HFFc6 (cell line): ENCODE results near the gene ROBO1. TPM values are rescaled to one million over a fixed set of nuclear protein-coding genes. Genes with fewer than 3 reads are reported as not detected.
"Not testable (repeated sequence)": the region's sequence is repeated elsewhere in the genome, so short reads cannot be mapped to it uniquely, and the experiment has no call there.

Source experiments
- DNase-seq: peaks from one replicate; pipeline ENCODE4 v3.0.0-alpha.2; 2018
- H3K27ac Mint-ChIP-seq: 2 replicates; pipeline ENCODE4 v1.8.0; 2020; ENCODE audit warnings: mild to moderate bottlenecking, mixed read lengths
- H3K27me3 Mint-ChIP-seq: 2 replicates; pipeline ENCODE4 v1.8.0; 2021; ENCODE audit warnings: mild to moderate bottlenecking, moderate library complexity, mixed read lengths; ENCODE audit not compliant: insufficient read depth
- H3K36me3 Mint-ChIP-seq: 2 replicates; pipeline ENCODE4 v1.8.0; 2021; ENCODE audit warnings: low read depth, mixed read lengths
- H3K4me1 Mint-ChIP-seq: 2 replicates; pipeline ENCODE4 v1.8.0; 2020; ENCODE audit warnings: low read depth, mixed read lengths
- H3K4me3 Mint-ChIP-seq: 2 replicates; pipeline ENCODE4 v1.8.0; 2020; ENCODE audit warnings: mild to moderate bottlenecking, moderate library complexity, mixed read lengths
- H3K9me3 Mint-ChIP-seq: 2 replicates; pipeline ENCODE4 v1.8.0; 2020; ENCODE audit warnings: mild to moderate bottlenecking, mixed read lengths
- CTCF ChIP-seq: fragments of 200-600 bp; sonication (generic); IDR thresholded peaks from 2 replicates; pipeline ENCODE4 v1.5.0; 2021; ENCODE audit warnings: antibody characterized with exemption, mild to moderate bottlenecking
- total RNA-seq, 6 experiments: library from RNA; stranded (reverse); fragmentation: NEBNext Ultra II Directional; extraction: Animal tissue kit (Norgen Biotek cat#: 25700); gene quantifications; 2 replicates in 1 of 6; 3 replicates in 5 of 6; pipeline ENCODE4 v1.2.3, GENCODE V29; 2021

The ROBO1 gene
- total RNA-seq, 6 experiments from 2014 or later: 38.7 to 51.3 (median 41.7) TPM

- H3K27ac Mint-ChIP-seq: no peak overlapping the region
- H3K36me3 Mint-ChIP-seq: no peaks in the 10 kb centered on the region
- no peak overlapping the region for H3K4me3 Mint-ChIP-seq
- no peak for DNase-seq
- TF ChIP-seq CTCF: no peak
- H3K9me3 Mint-ChIP-seq: no peaks in the 10 kb centered on the region; the same call in 1 of the 2 replicates
- peaks cover 2% of the 10 kb centered on the region; the same call in 1 of the 2 replicates for H3K27me3 Mint-ChIP-seq
- H3K4me1 Mint-ChIP-seq: no peaks in the 10 kb centered on the region
These were observed 450.0 kb downstream of the ROBO1 start for GRCh38 chr3:79317551-79318518.

DNA sequence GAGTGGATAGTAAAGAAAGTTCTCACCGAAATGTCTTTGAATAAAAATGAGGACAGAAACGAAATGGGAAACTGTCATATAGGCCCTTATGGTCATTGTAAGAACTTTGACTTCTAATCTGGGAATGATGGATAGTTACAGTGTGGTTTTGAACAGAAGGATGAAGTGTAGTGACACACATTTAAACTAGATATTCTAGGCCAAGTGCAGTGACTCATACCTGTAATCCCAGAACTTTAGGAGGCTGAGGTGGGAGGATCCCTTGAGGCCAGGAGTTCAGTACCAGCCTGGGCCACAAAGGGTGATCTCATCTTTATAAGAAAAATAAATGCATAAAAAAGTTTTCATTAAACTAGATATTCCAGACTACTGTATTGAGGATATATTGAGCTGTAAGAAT, 452.8 kb downstream of the ROBO1 start:
- H3K4me3 Mint-ChIP-seq: no peak overlapping the region
- no peak for DNase-seq
- no peak overlapping the region for H3K27ac Mint-ChIP-seq
- H3K4me1 Mint-ChIP-seq: no peaks in the 10 kb centered on the region
- peaks cover 2% of the 10 kb centered on the region; the same call in 1 of the 2 replicates for H3K27me3 Mint-ChIP-seq
- TF ChIP-seq CTCF: no peak
- H3K9me3 Mint-ChIP-seq: no peaks in the 10 kb centered on the region; the same call in 1 of the 2 replicates
- H3K36me3 Mint-ChIP-seq: no peaks in the 10 kb centered on the region

GRCh38 chr3:79314544-79314943, 453.3 kb downstream of the ROBO1 start:
- TF ChIP-seq CTCF: no peak
- Mint-ChIP-seq H3K36me3 (no peaks in the 10 kb centered on the region), H3K9me3 (no peaks in the 10 kb centered on the region; the same call in 1 of the 2 replicates), H3K27ac (no peak overlapping the region), H3K27me3 (peaks cover 2% of the 10 kb centered on the region; the same call in 1 of the 2 replicates), H3K4me1 (no peaks in the 10 kb centered on the region), H3K4me3 (no peak overlapping the region)
- DNase-seq: no peak

DNA sequence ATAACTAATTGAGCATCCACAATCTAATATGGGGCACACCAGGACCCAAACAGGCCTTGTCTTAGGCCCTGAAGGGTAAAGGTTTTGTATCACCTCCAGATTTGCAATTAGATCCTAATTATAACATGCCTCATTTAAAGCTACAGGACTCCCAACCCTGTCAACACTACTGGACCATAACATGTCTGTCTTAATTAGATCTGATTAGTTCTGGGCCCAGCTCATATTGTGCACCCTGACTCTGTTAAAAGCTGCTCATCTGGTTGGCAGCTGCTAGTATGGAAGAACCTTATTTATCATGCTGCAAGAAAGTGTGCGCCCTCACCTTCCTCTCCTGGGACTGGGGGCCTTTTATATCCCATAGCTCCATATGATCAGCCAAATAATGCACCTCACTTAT, 457.8 kb downstream of the ROBO1 start:
- no peaks in the 10 kb centered on the region for H3K36me3 Mint-ChIP-seq
- no peaks in the 10 kb centered on the region; the same call in 1 of the 2 replicates for H3K9me3 Mint-ChIP-seq
- no peak for DNase-seq
- H3K27ac Mint-ChIP-seq: no peak overlapping the region
- H3K27me3 Mint-ChIP-seq: peaks cover under 1% of the 10 kb centered on the region; the same call in 1 of the 2 replicates
- no peak overlapping the region for H3K4me3 Mint-ChIP-seq
- TF ChIP-seq CTCF: no peak
- no peaks in the 10 kb centered on the region for H3K4me1 Mint-ChIP-seq

- no peak for TF ChIP-seq CTCF
- H3K36me3 Mint-ChIP-seq: no peaks in the 10 kb centered on the region
- no peaks in the 10 kb centered on the region for H3K4me1 Mint-ChIP-seq
- no peak overlapping the region for H3K4me3 Mint-ChIP-seq
- no peaks in the 10 kb centered on the region; the same call in 1 of the 2 replicates for H3K27me3 Mint-ChIP-seq
- no peaks in the 10 kb centered on the region; the same call in 1 of the 2 replicates for H3K9me3 Mint-ChIP-seq
- no peak for DNase-seq
- no peak overlapping the region for H3K27ac Mint-ChIP-seq
These were observed 460.7 kb downstream of the ROBO1 start for GRCh38 chr3:79306934-79307570.

DNA sequence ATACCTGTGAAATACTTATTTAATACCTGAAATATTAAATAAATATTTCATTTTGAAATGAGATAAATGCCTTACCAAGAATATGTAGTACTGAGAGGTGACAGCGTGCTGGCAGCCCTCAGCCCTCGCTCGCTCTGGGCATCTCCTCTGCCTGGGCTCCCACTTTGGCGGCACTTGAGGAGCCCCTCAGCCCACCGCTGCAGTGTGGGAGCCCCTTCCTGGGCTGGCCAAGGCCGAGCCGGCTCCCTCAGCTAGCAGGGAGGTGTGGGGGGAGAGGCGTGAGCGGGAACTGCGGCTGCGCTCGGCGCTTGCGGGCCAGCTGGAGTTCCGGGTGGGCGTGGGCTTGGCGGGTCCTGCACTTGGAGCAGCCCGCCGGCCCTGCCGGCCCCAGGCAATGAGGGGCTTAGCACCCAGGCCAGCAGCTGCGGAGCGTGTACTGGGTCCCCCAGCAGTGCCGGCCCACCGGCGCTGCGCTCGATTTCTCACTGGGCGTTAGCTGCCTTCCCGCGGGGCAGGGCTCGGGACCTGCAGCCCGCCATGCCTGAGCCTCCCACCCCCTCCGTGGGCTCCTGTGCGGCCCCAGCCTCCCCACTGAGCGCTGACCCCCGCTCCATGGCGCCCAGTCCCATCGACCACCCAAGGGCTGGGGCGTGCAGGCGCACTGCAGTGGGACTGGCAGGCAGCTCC, 467.7 kb downstream of the ROBO1 start:
- not testable (repeated sequence) for DNase-seq, H3K9me3 Mint-ChIP-seq, H3K27ac Mint-ChIP-seq, H3K27me3 Mint-ChIP-seq, H3K4me3 Mint-ChIP-seq, H3K36me3 Mint-ChIP-seq
- peaks cover 11% of the 10 kb centered on the region for H3K4me1 Mint-ChIP-seq
